ENCODE measurements around the gene AP2M1.
"Not testable (repeated sequence)": the region's sequence is repeated elsewhere in the genome, so short reads cannot be mapped to it uniquely, and the experiment has no call there.

The AP2M1 gene

GRCh38 chr3:184156522-184156955 is 18.1 kb upstream of the AP2M1 start:
- H3K4me1 ChIP-seq (ENCODE audit: control insufficient read depth, insufficient read depth, low read length) = peaks cover 20% of the 10 kb centered on the region
- 1% methylated on average over 6 of the region's 6 CpGs for WGBS, 2 experiments

GRCh38 chr3:184157206-184157605 is 17.4 kb upstream of the AP2M1 start:
- Histone ChIP-seq H3K9me3 (ENCODE audit: control insufficient read depth, low read length) (no peaks in the 10 kb centered on the region), H3K4me1 (ENCODE audit: control insufficient read depth, insufficient read depth, low read length) (peaks cover 20% of the 10 kb centered on the region), H3K27ac (ENCODE audit: insufficient read depth, low read depth, low read length, poor library complexity, severe bottlenecking) (peak overlapping the region; percentile 57), H3K4me3 (ENCODE audit: insufficient read depth, low read depth, low read length) (peak overlapping the region; percentile 89), H3K27me3 (ENCODE audit: control insufficient read depth, insufficient read depth, low read length, poor library complexity, severe bottlenecking) (no peaks in the 10 kb centered on the region), H3K36me3 (ENCODE audit: control insufficient read depth, insufficient read depth, low read length) (no peaks in the 10 kb centered on the region)

More at GRCh38 chr3:184156522-184156955, 18.1 kb upstream of the AP2M1 start:
- Histone ChIP-seq H3K27me3 (ENCODE audit: control insufficient read depth, insufficient read depth, low read length, poor library complexity, severe bottlenecking) (no peaks in the 10 kb centered on the region), H3K36me3 (ENCODE audit: control insufficient read depth, insufficient read depth, low read length) (no peaks in the 10 kb centered on the region), H3K27ac (ENCODE audit: insufficient read depth, low read depth, low read length, poor library complexity, severe bottlenecking) (peak overlapping the region; percentile 57), H3K9me3 (ENCODE audit: control insufficient read depth, low read length) (no peaks in the 10 kb centered on the region), H3K4me3 (ENCODE audit: insufficient read depth, low read depth, low read length) (peak overlapping the region; percentile 89)

- Histone ChIP-seq H3K4me1 (ENCODE audit: control insufficient read depth, insufficient read depth, low read length) (peaks cover 20% of the 10 kb centered on the region), H3K9me3 (ENCODE audit: control insufficient read depth, low read length) (no peaks in the 10 kb centered on the region), H3K27me3 (ENCODE audit: control insufficient read depth, insufficient read depth, low read length, poor library complexity, severe bottlenecking) (no peaks in the 10 kb centered on the region), H3K27ac (ENCODE audit: insufficient read depth, low read depth, low read length, poor library complexity, severe bottlenecking) (no peak overlapping the region), H3K4me3 (ENCODE audit: insufficient read depth, low read depth, low read length) (no peak overlapping the region), H3K36me3 (ENCODE audit: control insufficient read depth, insufficient read depth, low read length) (no peaks in the 10 kb centered on the region)
- 92 to 94% methylated on average over 4 of the region's 4 CpGs for WGBS, 2 experiments
Observed at GRCh38 chr3:184158404-184158803, 16.3 kb upstream of the AP2M1 start.

GRCh38 chr3:184160456-184160855 is 14.2 kb upstream of the AP2M1 start:
- H3K36me3 ChIP-seq (ENCODE audit: control insufficient read depth, insufficient read depth, low read length) = peaks cover 17% of the 10 kb centered on the region
- no peaks in the 10 kb centered on the region for H3K27me3 ChIP-seq (ENCODE audit: control insufficient read depth, insufficient read depth, low read length, poor library complexity, severe bottlenecking)
- H3K27ac ChIP-seq (ENCODE audit: insufficient read depth, low read depth, low read length, poor library complexity, severe bottlenecking) = no peak overlapping the region
- H3K4me1 ChIP-seq (ENCODE audit: control insufficient read depth, insufficient read depth, low read length) = peaks cover 17% of the 10 kb centered on the region
- H3K9me3 ChIP-seq (ENCODE audit: control insufficient read depth, low read length) = no peaks in the 10 kb centered on the region
- no peak overlapping the region for H3K4me3 ChIP-seq (ENCODE audit: insufficient read depth, low read depth, low read length)
- 91 to 97% methylated on average over 2 of the region's 2 CpGs for WGBS, 2 experiments

DNA sequence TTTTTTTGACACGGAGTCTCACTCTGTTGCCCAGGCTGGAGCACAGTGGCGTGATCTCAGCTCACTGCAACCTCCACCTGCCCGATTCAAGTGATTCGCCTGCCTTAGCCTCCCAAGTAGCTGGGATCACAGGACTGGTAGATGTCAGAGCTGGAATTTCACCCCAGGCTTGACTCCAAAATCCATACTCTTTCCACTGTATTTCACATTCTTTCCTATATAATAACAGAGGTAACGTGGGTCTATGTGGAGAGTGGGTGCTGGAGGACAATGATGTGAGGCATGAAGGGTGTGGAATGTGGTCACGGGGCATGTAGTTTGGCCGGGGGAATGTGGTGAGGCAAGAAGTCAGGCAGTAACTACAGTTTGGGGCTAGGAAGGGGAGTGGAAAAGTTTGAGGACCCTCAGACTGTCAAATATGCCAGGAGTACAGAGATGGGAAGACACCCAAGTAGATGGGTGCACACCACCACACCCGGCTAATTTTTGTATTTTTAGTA is 12.0 kb upstream of the AP2M1 start:
- WGBS, 2 experiments = 93 to 97% methylated on average over 7 to 8 of the region's 8 CpGs
- H3K36me3 ChIP-seq (ENCODE audit: control insufficient read depth, insufficient read depth, low read length) = peaks cover 26% of the 10 kb centered on the region
- H3K4me3 ChIP-seq (ENCODE audit: insufficient read depth, low read depth, low read length); H3K27ac ChIP-seq (ENCODE audit: insufficient read depth, low read depth, low read length, poor library complexity, severe bottlenecking); H3K27me3 ChIP-seq (ENCODE audit: control insufficient read depth, insufficient read depth, low read length, poor library complexity, severe bottlenecking); H3K9me3 ChIP-seq (ENCODE audit: control insufficient read depth, low read length); H3K4me1 ChIP-seq (ENCODE audit: control insufficient read depth, insufficient read depth, low read length): not testable (repeated sequence)

GRCh38 chr3:184164648-184165330 is 9.9 kb upstream of the AP2M1 start:
- WGBS, 2 experiments = 93 to 94% methylated on average over 16 of the region's 16 CpGs
- Histone ChIP-seq H3K9me3 (ENCODE audit: control insufficient read depth, low read length) (no peaks in the 10 kb centered on the region), H3K36me3 (ENCODE audit: control insufficient read depth, insufficient read depth, low read length) (peaks cover 41% of the 10 kb centered on the region), H3K4me3 (ENCODE audit: insufficient read depth, low read depth, low read length) (no peak overlapping the region), H3K27me3 (ENCODE audit: control insufficient read depth, insufficient read depth, low read length, poor library complexity, severe bottlenecking) (no peaks in the 10 kb centered on the region), H3K27ac (ENCODE audit: insufficient read depth, low read depth, low read length, poor library complexity, severe bottlenecking) (no peak overlapping the region), H3K4me1 (ENCODE audit: control insufficient read depth, insufficient read depth, low read length) (no peaks in the 10 kb centered on the region)

GRCh38 chr3:184165543-184165942 is 9.1 kb upstream of the AP2M1 start:
- Histone ChIP-seq H3K9me3 (ENCODE audit: control insufficient read depth, low read length) (no peaks in the 10 kb centered on the region), H3K27ac (ENCODE audit: insufficient read depth, low read depth, low read length, poor library complexity, severe bottlenecking) (no peak overlapping the region), H3K27me3 (ENCODE audit: control insufficient read depth, insufficient read depth, low read length, poor library complexity, severe bottlenecking) (no peaks in the 10 kb centered on the region), H3K36me3 (ENCODE audit: control insufficient read depth, insufficient read depth, low read length) (peaks cover 43% of the 10 kb centered on the region), H3K4me1 (ENCODE audit: control insufficient read depth, insufficient read depth, low read length) (no peaks in the 10 kb centered on the region), H3K4me3 (ENCODE audit: insufficient read depth, low read depth, low read length) (no peak overlapping the region)
- WGBS, 2 experiments = 95% methylated on average over 3 of the region's 3 CpGs

GRCh38 chr3:184166671-184167070 is 8.0 kb upstream of the AP2M1 start:
- Histone ChIP-seq H3K9me3 (ENCODE audit: control insufficient read depth, low read length) (no peaks in the 10 kb centered on the region), H3K27me3 (ENCODE audit: control insufficient read depth, insufficient read depth, low read length, poor library complexity, severe bottlenecking) (no peaks in the 10 kb centered on the region), H3K27ac (ENCODE audit: insufficient read depth, low read depth, low read length, poor library complexity, severe bottlenecking) (no peak overlapping the region), H3K4me3 (ENCODE audit: insufficient read depth, low read depth, low read length) (no peak overlapping the region), H3K36me3 (ENCODE audit: control insufficient read depth, insufficient read depth, low read length) (peaks cover 49% of the 10 kb centered on the region), H3K4me1 (ENCODE audit: control insufficient read depth, insufficient read depth, low read length) (no peaks in the 10 kb centered on the region)
- WGBS, 2 experiments = 95 to 98% methylated on average over 6 of the region's 6 CpGs

- Histone ChIP-seq H3K9me3 (ENCODE audit: control insufficient read depth, low read length) (no peaks in the 10 kb centered on the region), H3K4me1 (ENCODE audit: control insufficient read depth, insufficient read depth, low read length) (no peaks in the 10 kb centered on the region), H3K4me3 (ENCODE audit: insufficient read depth, low read depth, low read length) (no peak overlapping the region), H3K27ac (ENCODE audit: insufficient read depth, low read depth, low read length, poor library complexity, severe bottlenecking) (no peak overlapping the region), H3K27me3 (ENCODE audit: control insufficient read depth, insufficient read depth, low read length, poor library complexity, severe bottlenecking) (no peaks in the 10 kb centered on the region), H3K36me3 (ENCODE audit: control insufficient read depth, insufficient read depth, low read length) (peaks cover 52% of the 10 kb centered on the region)
- WGBS, 2 experiments = 96 to 97% methylated on average over 8 of the region's 8 CpGs
Observed at GRCh38 chr3:184167786-184168185, 6.9 kb upstream of the AP2M1 start.

GRCh38 chr3:184168363-184169120 is 6.1 kb upstream of the AP2M1 start:
- Histone ChIP-seq H3K9me3 (ENCODE audit: control insufficient read depth, low read length) (no peaks in the 10 kb centered on the region), H3K27me3 (ENCODE audit: control insufficient read depth, insufficient read depth, low read length, poor library complexity, severe bottlenecking) (no peaks in the 10 kb centered on the region), H3K36me3 (ENCODE audit: control insufficient read depth, insufficient read depth, low read length) (peaks cover 52% of the 10 kb centered on the region), H3K27ac (ENCODE audit: insufficient read depth, low read depth, low read length, poor library complexity, severe bottlenecking) (no peak overlapping the region), H3K4me1 (ENCODE audit: control insufficient read depth, insufficient read depth, low read length) (no peaks in the 10 kb centered on the region), H3K4me3 (ENCODE audit: insufficient read depth, low read depth, low read length) (no peak overlapping the region)
- WGBS, 2 experiments = 95 to 96% methylated on average over 9 of the region's 9 CpGs

Data from ectodermal cell (in vitro differentiated cells).